Measurements from ENCODE around the gene SCRN2.

- TF ChIP-seq GATA2 (IDR thresholded peaks at IDR 0.05; ENCODE audit: low read depth, low read length) = no peak
- TF ChIP-seq GATA3 (IDR thresholded peaks at IDR 0.05; ENCODE audit: low read depth, low read length) = no peak
These were observed 11.2 kb downstream of the SCRN2 start for GRCh38 chr17:47829870-47830269.

Measured in SH-SY5Y (cell line).